HG03521 (cell line): ENCODE measurements around the gene SLC16A11.
"Not testable (repeated sequence)": the region's sequence is repeated elsewhere in the genome, so short reads cannot be mapped to it uniquely, and the experiment has no call there.

Source experiments
- ATAC-seq: cut with Tn5 transposase; IDR thresholded peaks from one replicate; pipeline ENCODE4 v1.9.1; 2021; ENCODE audit warnings: mild to moderate bottlenecking, moderate library complexity; ENCODE audit not compliant: unreplicated experiment

SLC16A11 gene

DNA sequence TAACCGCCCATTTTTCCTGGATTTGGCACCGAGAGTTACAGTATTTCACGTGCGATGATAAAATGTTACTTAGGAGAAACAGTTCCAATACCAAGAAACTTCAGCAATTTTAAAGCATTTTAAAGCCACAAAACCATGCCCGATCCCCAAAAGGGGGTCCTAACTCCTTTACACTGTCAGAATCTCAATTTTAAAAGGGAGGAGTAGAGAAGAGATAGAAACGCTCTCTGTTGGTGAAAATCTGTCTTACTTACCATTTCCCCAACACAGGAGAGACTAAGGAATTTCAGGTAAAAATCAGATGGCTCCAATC is 32.0 kb downstream of the SLC16A11 start:
- no peak for ATAC-seq

DNA sequence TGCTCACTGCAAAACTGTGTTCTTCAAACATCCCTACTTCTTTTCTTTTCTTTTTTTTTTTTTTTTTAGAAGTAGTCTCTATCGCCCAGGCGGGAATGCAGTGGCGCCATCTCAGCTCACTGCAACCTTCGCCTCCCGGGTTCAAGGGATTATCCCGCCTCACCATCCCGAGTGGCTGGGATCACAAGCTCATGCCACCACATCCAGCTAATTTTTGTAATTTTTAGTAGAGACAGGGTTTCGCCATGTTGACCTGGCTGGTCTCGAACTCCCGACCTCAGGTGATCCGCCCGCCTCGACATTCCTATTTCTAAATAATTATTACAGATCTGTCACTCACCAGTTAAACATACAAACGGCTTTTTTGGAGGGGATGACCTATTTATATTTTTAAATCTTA is 32.5 kb downstream of the SLC16A11 start:
- ATAC-seq: no peak

DNA sequence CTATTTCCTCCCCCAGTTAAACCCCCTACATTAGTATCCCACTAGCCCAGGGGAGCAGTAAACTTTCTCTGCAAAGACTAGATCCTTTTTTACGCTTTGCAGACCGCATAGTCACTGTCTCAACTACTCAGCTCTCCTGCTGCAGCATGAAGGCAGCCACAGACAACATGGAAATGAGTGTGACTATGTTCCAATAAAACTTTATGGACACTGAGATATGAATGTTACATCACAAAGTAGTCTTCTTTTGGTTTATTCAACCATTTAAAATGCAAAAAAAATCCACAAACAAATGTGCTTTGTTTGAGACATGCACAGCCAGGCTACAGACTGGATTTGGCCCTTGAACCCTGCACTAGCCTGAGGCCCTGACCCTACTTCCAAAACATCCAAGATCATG is 33.4 kb downstream of the SLC16A11 start:
- ATAC-seq: no peak

DNA sequence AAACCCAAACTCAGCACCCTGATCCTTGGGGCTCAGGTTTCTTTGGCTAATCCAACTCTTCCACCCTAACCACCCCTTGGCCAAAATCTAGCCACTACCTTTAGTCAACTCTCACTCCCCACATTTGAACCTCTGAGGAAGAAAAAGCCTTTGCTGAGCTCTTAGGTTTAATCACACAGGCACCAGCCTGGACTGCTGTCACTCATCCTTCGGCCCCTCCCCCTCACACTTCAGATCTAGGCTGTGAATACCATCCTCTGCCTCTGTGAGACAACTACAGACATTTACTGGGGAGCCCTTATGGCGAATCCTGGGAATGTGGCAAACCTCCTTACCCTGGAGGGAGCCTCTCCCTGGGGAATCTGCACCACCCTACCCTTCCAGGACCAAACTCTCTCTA is 36.7 kb downstream of the SLC16A11 start:
- no peak for ATAC-seq

DNA sequence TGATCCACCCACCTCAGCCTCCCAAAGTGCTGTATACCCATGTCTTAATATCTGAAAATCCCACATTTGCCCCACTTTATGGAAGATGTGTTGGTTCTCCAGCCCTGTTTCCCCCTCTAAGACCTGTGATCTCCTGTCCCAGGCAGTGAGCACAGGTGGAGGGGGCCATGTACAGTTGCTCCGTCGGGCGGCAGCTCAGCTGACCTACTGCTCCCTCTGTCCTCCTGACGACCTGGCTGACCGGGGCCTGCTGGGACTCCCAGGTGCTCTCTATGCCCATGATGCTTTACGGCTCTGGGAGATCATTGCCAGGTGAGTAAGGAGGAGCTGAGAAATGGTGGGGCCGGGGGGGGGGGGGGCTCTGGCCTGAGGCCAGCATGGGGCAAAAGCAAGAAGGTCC is 38.2 kb downstream of the SLC16A11 start:
- no peak for ATAC-seq

DNA sequence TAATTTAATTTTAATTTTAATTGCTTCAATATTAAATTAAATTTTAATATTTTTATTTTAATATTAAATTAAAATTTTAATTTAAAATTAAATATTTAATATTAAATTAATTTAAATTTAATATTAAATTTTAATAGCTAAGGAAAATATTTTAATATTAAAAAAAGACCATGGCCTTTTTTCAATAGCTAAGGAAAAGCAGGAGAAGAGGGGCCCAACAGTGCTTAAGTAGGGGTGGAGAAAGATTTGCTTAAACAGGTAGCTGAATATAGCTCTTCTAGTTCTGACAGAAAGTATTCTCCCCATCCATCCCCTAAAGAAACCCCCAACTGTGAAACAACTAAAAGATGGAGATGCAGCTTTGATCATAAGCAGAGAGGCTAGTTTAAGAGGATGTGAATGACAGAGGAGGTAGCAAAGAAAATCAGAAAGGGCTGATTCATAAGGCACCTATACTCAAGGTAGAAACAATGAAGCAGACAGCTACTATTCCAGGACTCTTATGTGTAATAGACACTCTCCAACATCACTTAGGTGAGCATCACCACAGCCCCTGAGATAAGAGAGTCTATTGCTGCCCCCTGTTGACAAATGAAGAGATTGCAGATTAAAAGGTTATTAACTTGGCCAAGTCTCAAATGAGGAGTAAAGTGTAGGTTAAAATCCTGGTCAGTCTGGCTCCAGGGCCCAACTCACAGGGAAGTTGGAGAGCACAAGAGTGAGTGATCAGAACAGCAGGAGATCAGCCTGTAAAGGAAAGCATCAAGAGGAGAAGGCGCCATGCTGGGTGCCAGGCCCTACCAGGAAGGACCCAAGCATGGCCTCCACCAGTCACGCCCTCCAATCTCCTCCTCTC is 39.3 kb downstream of the SLC16A11 start:
- ATAC-seq: no peak

DNA sequence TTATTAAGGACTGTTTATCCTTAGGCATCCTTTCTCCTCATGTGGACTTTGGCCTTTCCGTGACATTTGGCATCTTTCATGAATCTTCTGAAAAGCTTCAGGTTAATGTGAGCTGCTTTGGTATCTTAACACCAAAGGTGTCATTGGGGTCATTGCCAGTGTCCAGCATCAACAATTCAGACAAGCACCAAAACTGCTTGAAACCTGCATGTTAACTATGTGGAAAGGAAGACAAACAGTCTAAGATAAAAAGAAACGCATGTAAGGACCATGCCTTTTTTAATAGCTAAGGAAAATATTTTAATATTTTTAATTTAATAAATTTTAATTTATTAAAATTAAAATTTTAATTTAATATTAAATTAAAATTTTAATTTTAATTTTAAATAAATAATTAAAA is 40.1 kb downstream of the SLC16A11 start:
- no peak for ATAC-seq

DNA sequence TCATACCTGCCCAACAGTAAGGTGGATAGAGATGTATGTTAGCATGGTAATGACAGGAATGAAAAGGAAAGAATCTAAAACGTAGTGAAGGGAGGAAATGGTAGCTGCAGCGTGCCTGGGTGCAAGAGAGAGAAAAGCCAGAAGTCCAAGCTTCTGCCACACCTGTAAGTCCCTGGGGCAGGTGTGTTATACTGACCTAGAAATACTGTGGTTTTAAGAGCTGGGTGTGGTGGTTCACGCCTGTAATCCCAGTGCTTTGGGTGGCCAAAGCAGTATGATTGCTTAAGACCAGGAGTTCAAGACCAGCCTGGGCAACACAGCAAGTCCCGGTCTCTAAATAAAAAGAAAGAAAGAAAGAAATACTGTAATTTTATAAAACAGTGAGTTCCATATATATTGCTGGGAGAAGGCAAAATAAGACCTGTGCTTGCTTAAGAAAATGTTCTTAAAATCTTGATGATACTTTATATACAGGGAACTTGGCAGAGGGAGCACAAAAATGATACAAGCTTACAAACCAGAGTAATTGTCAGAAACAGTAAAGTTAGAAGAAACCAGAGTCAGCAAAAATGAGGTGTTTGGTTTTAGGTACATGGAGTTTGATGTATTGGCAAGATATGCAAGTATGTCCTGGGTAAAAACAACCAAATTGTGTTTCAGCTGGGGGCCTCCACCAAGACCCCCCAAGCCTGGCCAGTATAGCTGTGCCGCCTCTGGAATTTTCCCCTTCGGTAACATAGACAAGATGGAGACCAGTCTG is 41.4 kb downstream of the SLC16A11 start:
- ATAC-seq: no peak

DNA sequence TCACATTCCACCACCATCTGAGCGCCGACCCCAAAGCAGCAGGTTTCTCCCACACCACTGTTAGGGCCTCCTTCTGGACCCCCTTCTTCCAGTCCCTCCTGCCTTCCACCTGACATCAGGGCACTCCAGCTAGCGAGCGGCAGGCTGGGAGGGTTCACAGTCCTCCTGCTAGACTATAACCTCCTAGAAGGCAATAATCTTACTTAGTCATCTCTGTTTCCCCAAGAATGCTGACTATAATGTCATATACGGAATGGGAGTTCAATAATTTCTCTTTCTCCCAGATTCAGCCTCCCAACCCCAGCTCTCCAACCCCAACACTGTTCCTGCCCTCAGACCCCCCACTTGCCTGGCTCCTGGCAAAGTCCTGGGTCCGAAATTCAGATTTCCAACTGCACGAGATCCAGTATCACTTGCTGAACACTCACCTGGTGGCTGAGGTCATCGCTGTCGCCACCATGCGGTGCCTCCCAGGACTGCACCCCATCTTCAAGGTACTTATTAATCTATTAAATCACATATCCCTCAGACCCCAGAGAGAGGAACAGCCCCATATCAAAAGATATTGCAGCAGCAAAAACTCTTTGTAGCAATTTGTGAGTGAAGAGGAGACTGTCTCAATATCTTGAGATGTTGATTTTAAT is 42.5 kb downstream of the SLC16A11 start:
- ATAC-seq: no peak

DNA sequence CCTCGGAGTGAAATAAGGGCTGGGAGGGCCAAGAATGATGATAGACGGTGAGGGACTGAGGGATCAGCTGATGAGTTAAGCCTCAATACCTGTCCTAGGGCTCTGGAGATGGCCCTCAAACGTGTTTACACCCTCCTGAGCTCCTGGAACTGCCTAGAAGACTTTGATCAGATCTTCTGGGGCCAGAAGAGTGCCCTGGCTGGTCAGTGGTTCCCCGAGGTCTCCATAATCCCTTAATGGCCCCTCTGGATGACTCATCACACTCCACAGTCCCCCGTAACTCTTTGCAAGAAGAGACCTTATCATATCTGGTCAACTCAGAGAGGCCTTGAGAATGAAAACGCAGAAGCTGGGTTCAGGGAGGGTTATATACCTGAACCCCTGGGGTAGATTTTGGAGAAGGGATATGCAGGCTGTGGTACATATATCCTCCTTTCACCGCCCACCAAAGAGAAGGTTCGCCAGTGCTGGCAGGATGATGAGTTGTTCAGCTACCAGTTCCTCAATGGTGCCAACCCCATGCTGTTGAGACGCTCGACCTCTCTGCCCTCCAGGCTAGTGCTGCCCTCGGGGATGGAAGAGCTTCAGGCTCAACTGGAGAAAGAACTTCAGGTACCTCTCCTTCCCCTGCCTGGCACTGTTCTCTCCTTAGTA is 44.9 kb downstream of the SLC16A11 start:
- ATAC-seq: no peak

DNA sequence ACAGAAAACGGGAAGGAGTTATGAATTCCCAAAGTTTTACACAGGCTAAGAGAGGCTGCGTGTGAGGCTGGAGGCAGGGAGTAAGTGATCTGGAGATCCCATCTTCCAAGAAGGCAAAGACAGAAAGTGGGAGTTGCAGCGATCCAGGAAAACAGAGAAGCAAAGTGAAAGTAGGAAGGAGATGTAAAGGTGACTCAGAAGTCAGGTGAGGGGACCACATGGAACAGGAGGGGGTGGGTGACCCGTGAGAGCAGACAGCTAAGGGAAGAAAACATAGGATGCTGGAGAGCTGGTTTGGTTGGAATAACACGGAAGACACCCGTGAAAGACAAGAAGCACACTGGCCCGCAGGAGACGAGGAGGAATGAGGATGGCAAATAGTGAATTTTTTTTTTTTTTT is 46.7 kb downstream of the SLC16A11 start:
- ATAC-seq: no peak

DNA sequence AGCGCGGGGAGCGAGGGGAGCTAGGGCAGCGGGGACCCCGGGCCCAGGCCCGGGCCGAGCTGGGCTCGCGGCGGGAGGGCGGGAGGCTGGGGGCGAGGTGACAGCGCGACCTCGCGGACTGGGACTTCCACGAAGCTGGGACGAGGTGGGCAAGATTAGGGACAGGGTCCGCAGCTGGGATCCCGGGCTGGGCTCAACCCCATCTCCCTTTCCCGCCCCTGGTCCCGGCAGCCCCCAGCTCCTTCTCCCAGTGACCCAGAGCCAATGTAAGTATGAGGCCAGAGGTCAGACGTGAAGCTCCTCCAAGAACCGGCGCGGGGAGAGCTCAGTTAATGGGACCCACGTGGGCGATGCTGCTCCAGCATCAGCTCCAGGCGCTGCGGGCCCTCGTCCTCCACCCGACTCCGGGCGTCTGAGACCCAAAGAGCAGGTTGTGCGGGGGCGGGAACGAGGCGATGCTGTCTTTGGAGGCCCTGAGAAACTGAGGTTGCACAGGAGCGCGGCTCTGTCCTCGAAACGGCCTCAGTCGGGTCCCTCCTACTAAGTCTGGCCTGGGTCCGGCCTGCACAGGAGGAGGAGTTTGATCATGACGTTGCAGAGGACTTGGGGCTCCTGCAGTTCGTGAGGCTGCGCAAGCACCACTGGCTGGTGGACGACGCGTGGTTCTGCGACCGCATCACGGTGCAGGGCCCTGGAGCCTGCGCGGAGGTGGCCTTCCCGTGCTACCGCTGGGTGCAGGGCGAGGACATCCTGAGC is 47.5 kb downstream of the SLC16A11 start:
- no peak for ATAC-seq

DNA sequence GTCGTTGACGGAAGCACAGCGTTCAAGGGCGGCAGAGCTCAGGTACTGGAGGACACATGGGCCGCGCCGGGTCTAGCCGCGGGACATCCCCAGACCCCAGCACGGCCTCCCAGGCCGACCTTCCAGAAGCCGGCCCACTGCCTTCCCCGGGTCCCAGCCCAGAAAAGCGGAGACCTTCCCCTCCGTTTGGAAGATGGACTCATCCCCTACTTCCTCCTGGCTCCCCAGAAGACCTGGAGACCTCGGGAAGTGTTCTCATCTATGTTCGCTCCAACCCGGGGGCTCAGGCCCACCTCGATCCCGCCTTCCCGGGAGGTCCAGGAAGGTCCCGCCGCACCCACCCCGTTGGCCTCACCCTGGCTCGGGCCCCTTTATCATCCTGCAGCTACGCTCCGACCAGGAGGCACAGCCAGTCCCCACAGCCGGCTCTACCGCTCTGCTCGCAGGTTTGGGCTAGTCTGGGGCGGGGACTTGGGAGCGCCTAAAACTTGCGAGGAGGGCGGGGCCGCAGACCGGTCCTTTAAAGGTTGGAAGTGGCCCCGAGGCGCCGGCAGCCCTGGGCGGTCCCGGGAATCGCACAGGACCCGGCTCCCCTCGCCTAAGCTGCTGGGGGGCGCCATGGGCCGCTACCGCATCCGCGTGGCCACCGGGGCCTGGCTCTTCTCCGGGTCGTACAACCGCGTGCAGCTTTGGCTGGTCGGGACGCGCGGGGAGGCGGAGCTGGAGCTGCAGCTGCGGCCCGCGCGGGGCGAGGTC is 48.2 kb downstream of the SLC16A11 start, which contains the start of gene ALOX12:
ALOX12 (plus strand) TSS at position 550 of the 756 bp plus-strand sequence; CDS start at position 619, 69 bp downstream.
- ATAC-seq: no peak

DNA sequence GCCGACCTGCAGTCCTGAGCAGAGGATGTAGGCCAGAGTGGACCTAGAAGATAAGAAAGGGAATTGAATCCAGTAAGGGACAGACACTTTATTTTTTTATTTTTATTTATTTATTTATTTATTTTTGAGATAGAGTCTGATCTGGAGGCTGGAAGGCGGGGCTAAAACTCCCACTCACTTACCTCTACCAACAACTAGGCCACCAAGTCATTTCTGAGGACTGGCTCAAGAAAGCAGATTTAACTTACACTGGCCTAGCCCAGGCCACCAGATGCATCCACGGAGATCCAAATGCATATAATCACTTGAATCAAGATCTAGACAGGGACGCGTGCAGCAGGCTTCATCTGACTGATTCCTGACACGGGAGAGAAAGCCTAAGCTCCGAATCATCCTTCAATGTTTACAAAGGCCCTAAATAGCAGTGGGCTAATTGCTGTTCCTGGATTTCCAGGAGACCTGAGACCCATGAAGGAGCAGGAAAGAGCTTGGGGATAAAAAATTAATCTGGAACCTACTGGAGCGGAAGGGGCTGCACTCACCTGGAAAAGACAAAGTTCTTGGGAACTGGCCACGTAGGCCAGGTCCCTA is 49.1 kb downstream of the SLC16A11 start:
- no peak for ATAC-seq

DNA sequence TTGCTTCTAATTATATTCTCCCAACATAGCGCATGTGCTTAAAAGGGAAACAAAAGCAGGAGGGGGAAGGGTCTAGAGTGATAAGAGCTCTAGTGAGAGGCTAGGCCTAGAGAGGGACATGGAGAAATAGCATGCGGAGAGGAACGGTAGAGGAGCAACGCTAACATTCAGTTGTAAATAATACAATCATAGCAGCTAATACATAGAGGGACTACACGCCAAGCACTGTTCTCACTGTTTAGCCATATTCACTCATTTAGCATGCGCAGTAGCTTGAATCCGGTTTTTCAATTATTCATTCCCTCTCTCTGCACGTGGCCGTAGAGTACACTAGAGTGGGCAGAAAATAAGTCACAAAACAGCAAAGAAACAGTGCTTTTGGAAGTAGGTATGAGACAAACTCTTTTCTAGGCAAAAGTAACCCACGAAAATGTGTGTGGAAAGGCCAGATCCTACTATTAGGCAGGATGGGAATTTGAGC is 49.7 kb downstream of the SLC16A11 start:
- no peak for ATAC-seq

DNA sequence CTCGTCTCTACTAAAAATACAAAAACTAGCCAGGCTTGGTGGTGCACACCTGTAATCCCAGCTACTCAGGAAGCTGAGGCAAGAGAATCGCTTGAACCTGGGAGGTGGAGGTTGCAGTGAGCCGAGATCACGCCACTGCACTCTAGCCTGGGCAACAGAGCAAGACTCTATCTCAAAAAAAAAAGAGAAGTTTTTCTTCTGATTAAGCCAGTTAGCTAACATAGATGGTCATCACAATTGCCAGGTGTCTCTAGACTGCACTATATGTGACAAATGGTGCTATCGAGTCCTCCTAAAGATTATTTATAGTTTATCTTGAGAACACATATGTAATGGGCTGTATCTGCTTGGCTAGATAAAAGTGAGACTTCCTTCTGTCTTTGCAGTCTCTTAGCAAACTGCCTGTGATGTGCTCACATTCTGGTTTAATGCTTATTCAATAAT is 50.3 kb downstream of the SLC16A11 start:
- ATAC-seq: not testable (repeated sequence)
